Activated CD4-positive, alpha-beta T cell treated with anti-CD3 and anti-CD28 coated beads, Interleukin-2, amount 10 ng/mL, durations not matched to agents 24 days and 14 days (primary cell): ENCODE measurements around the gene GYPE. TPM values are rescaled to one million over a fixed set of nuclear protein-coding genes. Genes with fewer than 3 reads are reported as not detected.
"Not testable (repeated sequence)": the region's sequence is repeated elsewhere in the genome, so short reads cannot be mapped to it uniquely, and the experiment has no call there.

Experiments
- DNase-seq: peaks from one replicate; pipeline ENCODE4 v3.0.0; 2022
- H3K27ac Mint-ChIP-seq: one replicate; pipeline ENCODE4 v1.8.0; 2022; ENCODE audit warnings: mild to moderate bottlenecking, mixed read lengths
- H3K27me3 Mint-ChIP-seq: one replicate; pipeline ENCODE4 v1.8.0; 2022; ENCODE audit warnings: mixed read lengths
- H3K36me3 Mint-ChIP-seq: one replicate; pipeline ENCODE4 v1.8.0; 2022; ENCODE audit warnings: low read depth, mild to moderate bottlenecking, mixed read lengths
- H3K4me1 Mint-ChIP-seq: one replicate; pipeline ENCODE4 v1.8.0; 2021; ENCODE audit warnings: mixed read lengths
- H3K4me3 Mint-ChIP-seq: one replicate; pipeline ENCODE4 v1.8.0; 2022; ENCODE audit warnings: mild to moderate bottlenecking, moderate library complexity, mixed read lengths
- H3K9me3 Mint-ChIP-seq: one replicate; pipeline ENCODE4 v1.8.0; 2021; ENCODE audit warnings: mixed read lengths
- intact Hi-C: fragments of 100-400 bp; cut with micrococcal nuclease; formaldehyde crosslinking; loops from one replicate; pipeline ENCODE4 v1.15.1; 2023
- total RNA-seq: library from RNA; stranded (reverse); gene quantifications from 2 replicates; pipeline ENCODE4 v1.2.3, GENCODE V29; 2022

The GYPE gene
- total RNA-seq, 1 donor from 2014 or later, result not detected

GRCh38 chr4:143849296-143849695, 56.1 kb downstream of the GYPE start:
- H3K36me3 Mint-ChIP-seq, intact Hi-C loops, H3K27me3 Mint-ChIP-seq, H3K27ac Mint-ChIP-seq, DNase-seq, H3K9me3 Mint-ChIP-seq, H3K4me3 Mint-ChIP-seq, H3K4me1 Mint-ChIP-seq: not testable (repeated sequence)

GRCh38 chr4:143843506-143843832, 61.9 kb downstream of the GYPE start:
- H3K27me3 Mint-ChIP-seq, DNase-seq, H3K36me3 Mint-ChIP-seq, H3K27ac Mint-ChIP-seq, H3K4me3 Mint-ChIP-seq, H3K4me1 Mint-ChIP-seq, intact Hi-C loops, H3K9me3 Mint-ChIP-seq: not testable (repeated sequence)

- H3K4me3 Mint-ChIP-seq, H3K4me1 Mint-ChIP-seq, DNase-seq, H3K9me3 Mint-ChIP-seq, H3K27ac Mint-ChIP-seq, intact Hi-C loops, H3K27me3 Mint-ChIP-seq, H3K36me3 Mint-ChIP-seq: not testable (repeated sequence)
Measured at GRCh38 chr4:143842624-143843505, 62.5 kb downstream of the GYPE start.

- H3K4me3 Mint-ChIP-seq, H3K36me3 Mint-ChIP-seq, DNase-seq, H3K27me3 Mint-ChIP-seq, H3K4me1 Mint-ChIP-seq, H3K27ac Mint-ChIP-seq, intact Hi-C loops, H3K9me3 Mint-ChIP-seq: not testable (repeated sequence)
Measured at GRCh38 chr4:143839413-143839812, 65.9 kb downstream of the GYPE start.

- H3K36me3 Mint-ChIP-seq, H3K27ac Mint-ChIP-seq, intact Hi-C loops, H3K4me1 Mint-ChIP-seq, H3K27me3 Mint-ChIP-seq, DNase-seq, H3K4me3 Mint-ChIP-seq, H3K9me3 Mint-ChIP-seq: not testable (repeated sequence)
Measured at GRCh38 chr4:143834196-143834595, 71.2 kb downstream of the GYPE start.

GRCh38 chr4:143833676-143834075, 71.7 kb downstream of the GYPE start:
- H3K9me3 Mint-ChIP-seq, H3K4me3 Mint-ChIP-seq, DNase-seq, intact Hi-C loops, H3K36me3 Mint-ChIP-seq, H3K27me3 Mint-ChIP-seq, H3K27ac Mint-ChIP-seq, H3K4me1 Mint-ChIP-seq: not testable (repeated sequence)

GRCh38 chr4:143830576-143830975, 74.8 kb downstream of the GYPE start:
- H3K9me3 Mint-ChIP-seq, H3K27ac Mint-ChIP-seq, H3K27me3 Mint-ChIP-seq, H3K4me1 Mint-ChIP-seq, H3K36me3 Mint-ChIP-seq, intact Hi-C loops, H3K4me3 Mint-ChIP-seq, DNase-seq: not testable (repeated sequence)

- H3K27ac Mint-ChIP-seq, H3K4me3 Mint-ChIP-seq, intact Hi-C loops, DNase-seq, H3K36me3 Mint-ChIP-seq, H3K9me3 Mint-ChIP-seq, H3K4me1 Mint-ChIP-seq, H3K27me3 Mint-ChIP-seq: not testable (repeated sequence)
Measured at GRCh38 chr4:143829239-143829620, 76.1 kb downstream of the GYPE start.

Other genes with a start within 250 kb of the GYPE start
- gene FREM3, start 204.9 kb downstream of the GYPE start, total RNA-seq, result not detected in 2 replicates
- gene GYPB, start 113.8 kb upstream of the GYPE start, total RNA-seq, result not detected in 2 replicates
- not detected in 2 replicates for gene GYPA, start 235.2 kb upstream of the GYPE start, total RNA-seq